Loucy (cell line): ENCODE results near the gene ARHGAP1.

Source experiments
- CTCF ChIP-seq: fragments of 200-600 bp; sonication (generic); conservative IDR thresholded peaks from 2 replicates; pipeline ENCODE4 v1.5.1; 2014; ENCODE audit warnings: mild to moderate bottlenecking, antibody characterized with exemption, low read length
- EZH2phosphoT487 ChIP-seq: fragments of 200-600 bp; IDR thresholded peaks from 2 replicates; pipeline ENCODE4 v1.6.1; 2018; ENCODE audit warnings: antibody characterized with exemption, mild to moderate bottlenecking, moderate library complexity, borderline replicate concordance

- TF ChIP-seq CTCF = no peak
- TF ChIP-seq EZH2phosphoT487 = no peak
These were observed at the start of gene ARHGAP1, which contains the start of gene ZNF408 for GRCh38 chr11:46700241-46701077.
